ENCODE data around the gene NCOR1.

The NCOR1 gene

DNA sequence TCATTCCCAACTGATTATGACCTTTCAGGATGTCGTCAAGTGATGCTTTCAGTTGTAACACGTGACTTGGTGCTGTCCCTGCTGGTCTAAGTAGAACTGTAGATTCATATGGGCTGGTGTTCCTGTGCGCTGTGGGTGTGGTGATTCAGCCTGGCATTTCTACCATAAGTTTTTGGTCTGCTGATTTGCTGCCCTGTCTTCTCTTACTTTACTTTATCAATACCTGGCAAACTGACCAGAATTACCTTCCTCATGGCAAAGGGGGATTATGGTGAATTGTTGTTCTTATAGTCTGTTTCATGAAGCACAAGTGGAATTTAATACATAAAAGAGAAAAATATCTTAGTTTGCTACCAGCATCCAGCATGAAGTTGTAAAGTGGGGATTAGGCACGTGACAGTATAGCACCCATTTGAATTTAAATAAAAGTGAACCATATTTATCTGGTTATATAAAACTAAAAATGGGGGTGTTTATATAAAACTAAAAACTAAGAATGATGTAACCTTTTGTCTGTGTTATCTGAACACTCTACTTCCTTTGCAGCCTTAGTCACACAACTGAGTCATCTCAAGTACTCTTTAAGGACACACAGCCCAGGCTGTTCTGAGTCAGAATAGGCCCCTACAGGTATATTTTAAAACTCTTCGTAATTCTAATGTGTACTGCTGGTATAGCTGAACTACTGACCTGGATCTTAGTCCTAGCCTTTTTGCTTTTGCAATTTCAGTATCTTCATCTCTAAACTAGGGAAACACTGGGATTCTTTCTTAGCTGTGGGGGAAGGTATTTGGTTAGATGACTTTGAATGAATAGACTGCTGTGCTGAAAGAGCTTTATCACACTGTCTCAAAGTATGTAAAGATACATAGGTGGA is 187.4 kb downstream of the NCOR1 start:
- peak; percentile 98 for DNase-seq (ENCODE audit: low spot score)

DNA sequence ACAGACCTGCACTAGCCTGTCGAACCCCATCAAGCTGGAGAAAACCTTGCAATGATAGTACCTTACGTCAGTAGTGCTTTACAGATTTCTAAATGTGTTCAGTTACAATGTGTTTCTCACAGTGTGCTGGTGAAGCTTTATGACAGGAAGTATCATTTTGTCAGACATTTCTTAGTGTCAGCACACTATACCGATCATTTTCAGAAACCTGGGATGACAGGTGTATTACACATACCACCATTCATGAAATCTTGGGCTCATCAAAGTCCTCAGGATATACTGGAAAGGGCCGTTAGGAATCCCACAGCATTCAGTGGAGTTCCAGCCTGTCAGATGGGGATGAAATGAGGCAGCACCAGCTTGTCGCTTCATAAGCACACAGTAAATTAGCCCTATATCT is 188.4 kb downstream of the NCOR1 start:
- no peak for DNase-seq (ENCODE audit: low spot score)

DNA sequence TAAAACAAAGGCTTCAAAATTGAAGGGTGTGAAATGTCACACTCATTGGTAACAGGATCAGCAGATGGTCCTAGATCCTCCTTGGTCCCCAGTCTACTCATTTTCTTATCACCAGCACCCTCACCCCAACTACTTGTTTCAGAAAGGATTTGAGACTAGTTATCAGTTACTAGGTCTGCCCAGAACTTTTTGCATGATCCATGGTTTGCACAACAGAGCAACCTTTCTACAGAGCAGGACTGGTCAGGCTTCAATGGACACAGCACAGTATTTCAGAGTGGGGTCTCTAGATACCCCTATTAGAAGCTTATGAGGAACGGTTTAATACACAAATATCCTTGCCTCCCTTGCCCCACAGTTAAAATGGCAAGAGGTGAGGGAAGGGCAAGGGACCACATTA is 190.1 kb downstream of the NCOR1 start:
- no peak for DNase-seq (ENCODE audit: low spot score)

DNA sequence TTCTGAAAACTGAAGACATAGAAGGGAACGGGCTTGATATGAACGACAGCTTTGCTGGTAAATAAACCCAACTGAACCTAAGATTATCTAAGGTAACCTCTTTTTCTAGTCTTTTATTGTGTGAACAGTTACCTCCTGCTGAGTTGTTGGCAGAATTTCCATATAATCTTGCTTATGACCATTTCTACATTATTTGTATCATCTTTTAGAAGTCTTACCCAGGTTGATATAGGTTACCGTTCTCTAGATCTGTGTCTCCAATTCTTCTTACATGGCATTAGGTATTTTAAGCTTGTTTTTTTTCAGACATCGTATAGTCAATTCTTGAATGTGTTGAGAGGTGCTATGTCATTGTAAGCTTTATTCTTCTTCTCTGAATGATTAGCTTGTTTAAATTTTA is 191.5 kb downstream of the NCOR1 start:
- no peak for DNase-seq (ENCODE audit: low spot score)

DNA sequence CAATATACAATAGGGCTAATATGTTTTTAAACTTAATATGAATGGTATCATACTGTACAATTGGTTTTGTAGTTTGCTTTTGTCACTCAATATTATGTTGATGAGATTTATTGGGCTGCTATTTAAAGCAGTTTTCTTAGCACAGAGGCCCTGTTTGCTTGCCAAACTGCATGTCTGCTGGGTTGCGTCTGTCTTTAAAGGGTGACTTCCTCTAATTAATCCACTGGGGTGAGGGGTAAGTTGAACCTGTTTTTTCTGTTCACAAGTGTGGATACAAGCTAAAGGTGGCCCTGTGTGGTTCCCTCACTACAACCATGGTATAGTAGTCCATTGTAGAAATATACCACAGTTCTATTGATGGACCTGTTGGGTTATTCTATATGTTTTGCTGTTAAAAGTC is 196.0 kb downstream of the NCOR1 start:
- DNase-seq (ENCODE audit: low spot score) = no peak

DNA sequence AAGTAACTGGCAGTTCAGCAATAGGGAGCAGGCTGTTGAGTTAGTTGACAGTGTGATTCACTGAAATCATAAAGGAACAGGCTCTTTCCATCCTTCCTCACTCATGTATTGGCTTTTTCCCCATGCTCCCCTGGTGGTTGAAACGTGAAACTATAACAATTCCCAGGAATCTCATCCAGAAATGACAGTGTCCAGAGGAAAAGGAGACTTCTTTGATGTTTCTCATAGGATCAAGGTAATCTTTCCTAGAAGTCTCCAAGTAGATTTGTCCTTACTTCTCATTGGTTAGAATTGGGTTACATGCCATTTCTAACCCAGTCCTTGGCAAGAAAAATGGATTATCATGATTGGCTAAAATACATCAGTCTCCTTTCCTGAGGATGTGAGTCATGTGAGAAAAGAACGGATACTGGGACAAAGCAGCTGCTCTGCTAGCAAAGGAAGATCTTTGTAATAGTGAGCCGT is 201.4 kb downstream of the NCOR1 start:
- peak; percentile 92 for DNase-seq (ENCODE audit: low spot score)

- DNase-seq (ENCODE audit: low spot score) = no peak
Measured at GRCh38 chr17:16007439-16007838, 207.9 kb downstream of the NCOR1 start.

GRCh38 chr17:16005636-16006035 is 209.7 kb downstream of the NCOR1 start:
- no peak for DNase-seq (ENCODE audit: low spot score)

GRCh38 chr17:16003841-16004240 is 211.5 kb downstream of the NCOR1 start:
- DNase-seq (ENCODE audit: low spot score) = no peak

- DNase-seq (ENCODE audit: low spot score) = no peak
Measured at GRCh38 chr17:16002708-16003260, 212.6 kb downstream of the NCOR1 start.

DNA sequence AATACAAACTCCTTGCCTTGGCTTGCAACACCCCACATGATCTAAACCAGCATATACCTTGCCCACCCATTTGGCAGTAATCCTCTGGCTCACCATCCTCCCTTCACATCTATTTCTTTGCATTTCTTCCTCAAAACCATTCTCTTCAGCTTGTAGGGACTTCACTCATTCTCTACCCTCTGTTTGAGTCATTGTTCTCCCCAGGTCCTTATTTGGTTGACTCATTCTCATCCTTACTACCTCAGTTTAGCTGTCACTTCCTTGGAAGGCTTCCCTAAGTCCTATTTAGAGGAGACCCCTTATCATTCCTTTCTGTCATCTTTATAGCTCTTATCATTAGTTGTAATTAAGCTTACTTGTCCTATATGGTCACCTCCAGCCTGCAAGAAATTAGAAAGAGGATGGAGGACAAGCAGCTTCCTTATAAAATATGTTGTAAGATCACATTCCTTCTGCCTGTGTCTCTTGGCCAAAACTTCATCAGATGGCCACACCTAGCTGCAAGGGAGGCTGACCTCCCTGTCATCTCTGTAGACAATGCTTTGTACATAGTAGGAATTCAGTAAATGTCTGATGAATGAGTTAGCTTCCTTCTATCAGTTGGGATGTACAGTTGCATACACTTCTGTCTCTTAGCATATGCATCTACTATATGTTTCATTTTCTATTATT is 214.0 kb downstream of the NCOR1 start:
- DNase-seq (ENCODE audit: low spot score) = peak; percentile 34

DNA sequence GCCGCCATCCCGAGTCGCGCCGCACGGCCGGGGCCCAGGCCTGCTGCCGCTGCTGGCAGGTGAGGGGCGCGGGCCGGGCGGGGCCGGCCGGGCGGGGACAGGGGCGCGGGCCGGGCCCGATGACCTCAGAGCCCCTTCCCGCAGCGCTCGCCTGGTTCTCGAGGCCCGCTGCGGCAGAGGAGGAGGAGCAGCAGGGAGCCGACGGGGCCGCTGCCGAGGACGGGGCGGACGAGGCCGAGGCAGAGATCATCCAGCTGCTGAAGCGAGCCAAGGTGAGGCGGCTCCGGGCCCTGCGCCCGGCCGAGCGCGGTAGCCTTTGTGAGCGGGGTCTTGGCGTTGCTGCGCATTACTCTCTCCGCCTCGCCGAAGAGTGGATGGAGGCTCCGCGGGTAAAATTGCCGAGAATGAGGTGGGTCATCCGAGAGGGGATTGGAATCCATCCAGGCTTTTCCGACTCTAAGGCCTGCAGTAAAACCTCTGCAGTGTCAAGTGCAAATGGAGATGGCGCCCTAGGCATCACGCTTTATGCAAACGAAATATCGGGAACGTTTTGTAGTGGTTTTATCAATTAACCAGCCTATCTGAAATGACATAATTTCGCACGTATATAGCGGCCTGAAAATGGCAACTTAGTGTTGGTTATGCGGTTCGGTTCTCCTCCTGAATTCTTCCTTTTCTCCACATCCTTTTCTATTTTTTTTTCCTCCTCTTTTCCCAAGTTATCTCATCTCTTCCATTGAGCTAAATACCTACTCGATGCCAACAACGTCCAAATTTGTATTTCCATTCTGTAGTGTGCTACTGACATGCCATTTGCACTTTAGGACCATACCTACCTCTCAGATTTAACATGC is 215.1 kb downstream of the NCOR1 start:
- DNase-seq (ENCODE audit: low spot score) = peak; percentile 47

- peak; percentile 94 for DNase-seq (ENCODE audit: low spot score)
Measured at GRCh38 chr17:15999141-15999973, 216.0 kb downstream of the NCOR1 start, which contains the start of the genes TTC19 and ZSWIM7. Gene TTC19 (plus strand): TSS chr17:15999824. CDS start chr17:15999849, 25 bp downstream. Gene ZSWIM7 (minus strand): TSS chr17:15999704. CDS start chr17:15999594, 110 bp downstream.

- DNase-seq (ENCODE audit: low spot score) = no peak
Measured at GRCh38 chr17:15998031-15998562, 217.2 kb downstream of the NCOR1 start.

- DNase-seq (ENCODE audit: low spot score) = no peak
Measured at GRCh38 chr17:15996322-15996721, 219.0 kb downstream of the NCOR1 start.

- DNase-seq (ENCODE audit: low spot score) = no peak
Measured at GRCh38 chr17:15981646-15982580, 233.4 kb downstream of the NCOR1 start.

- no peak for DNase-seq (ENCODE audit: low spot score)
Measured at GRCh38 chr17:15981208-15981607, 234.1 kb downstream of the NCOR1 start.
